ENCODE results near the gene CYB561D2. TPM values are rescaled to one million over a fixed set of nuclear protein-coding genes. Genes with fewer than 3 reads are reported as not detected.

Gene CYB561D2
- total RNA-seq, 2 donors from 2014 or later = 36.9 to 38.2 TPM

- H3K27me3 Mint-ChIP-seq = no peaks in the 10 kb centered on the region
- no peaks in the 10 kb centered on the region for H3K9me3 Mint-ChIP-seq
- ATAC-seq (no peak), DNase-seq (ENCODE audit: low spot score) (no peak)
- H3K4me1 Mint-ChIP-seq (ENCODE audit: low read depth in 2 of 2) = peaks cover 6 to 15% of the 10 kb centered on the region in 2 donors
- H3K27ac Mint-ChIP-seq = no peak overlapping the region
- H3K4me3 Mint-ChIP-seq = no peak overlapping the region
- H3K36me3 Mint-ChIP-seq = no peaks in the 10 kb centered on the region
These were observed 38.2 kb downstream of the CYB561D2 start for GRCh38 chr3:50388720-50389413.

- ATAC-seq = no peak
- Mint-ChIP-seq H3K9me3 (no peaks in the 10 kb centered on the region), H3K27me3 (no peaks in the 10 kb centered on the region), H3K4me1 (ENCODE audit: low read depth in 2 of 2) (peaks cover 6 to 15% of the 10 kb centered on the region in 2 donors), H3K4me3 (no peak overlapping the region), H3K36me3 (no peaks in the 10 kb centered on the region), H3K27ac (no peak overlapping the region)
- DNase-seq (ENCODE audit: low spot score) = no peak
These were observed 38.7 kb downstream of the CYB561D2 start for GRCh38 chr3:50389414-50389767.

GRCh38 chr3:50390508-50391224 lies 40.0 kb downstream of the CYB561D2 start:
- no peaks in the 10 kb centered on the region for H3K27me3 Mint-ChIP-seq
- H3K36me3 Mint-ChIP-seq = no peaks in the 10 kb centered on the region
- ATAC-seq (no peak), DNase-seq (ENCODE audit: low spot score) (no peak)
- H3K27ac Mint-ChIP-seq = no peak overlapping the region
- H3K4me3 Mint-ChIP-seq = no peak overlapping the region
- H3K4me1 Mint-ChIP-seq (ENCODE audit: low read depth in 2 of 2) = peaks cover 6 to 15% of the 10 kb centered on the region in 2 donors
- H3K9me3 Mint-ChIP-seq = no peaks in the 10 kb centered on the region

- no peak overlapping the region for H3K27ac Mint-ChIP-seq
- no peaks in the 10 kb centered on the region for H3K27me3 Mint-ChIP-seq
- H3K4me1 Mint-ChIP-seq (ENCODE audit: low read depth in 2 of 2) = peaks cover 6 to 15% of the 10 kb centered on the region in 2 donors
- no peak for DNase-seq (ENCODE audit: low spot score)
- no peak overlapping the region for H3K4me3 Mint-ChIP-seq
- H3K9me3 Mint-ChIP-seq = no peaks in the 10 kb centered on the region
- H3K36me3 Mint-ChIP-seq = no peaks in the 10 kb centered on the region
- ATAC-seq = peak in 1 of 2 donors; percentile 8
These were observed 41.5 kb downstream of the CYB561D2 start for GRCh38 chr3:50392101-50392715.

- H3K4me3 Mint-ChIP-seq = no peak overlapping the region
- peaks cover 6 to 15% of the 10 kb centered on the region in 2 donors for H3K4me1 Mint-ChIP-seq (ENCODE audit: low read depth in 2 of 2)
- DNase-seq (ENCODE audit: low spot score) (no peak), ATAC-seq (no peak)
- no peaks in the 10 kb centered on the region for H3K27me3 Mint-ChIP-seq
- no peaks in the 10 kb centered on the region for H3K9me3 Mint-ChIP-seq
- no peak overlapping the region for H3K27ac Mint-ChIP-seq
- no peaks in the 10 kb centered on the region for H3K36me3 Mint-ChIP-seq
These were observed 42.4 kb downstream of the CYB561D2 start for GRCh38 chr3:50393061-50393460.

GRCh38 chr3:50395070-50395860 lies 44.6 kb downstream of the CYB561D2 start:
- H3K4me3 Mint-ChIP-seq = no peak overlapping the region
- H3K27ac Mint-ChIP-seq = no peak overlapping the region
- ATAC-seq (peak in 1 of 2 donors; percentile 8), DNase-seq (ENCODE audit: low spot score) (no peak)
- peaks cover 13 to 22% of the 10 kb centered on the region in 2 donors for H3K4me1 Mint-ChIP-seq (ENCODE audit: low read depth in 2 of 2)
- H3K36me3 Mint-ChIP-seq = no peaks in the 10 kb centered on the region
- no peaks in the 10 kb centered on the region for H3K9me3 Mint-ChIP-seq
- H3K27me3 Mint-ChIP-seq = no peaks in the 10 kb centered on the region

- H3K27me3 Mint-ChIP-seq = no peaks in the 10 kb centered on the region
- DNase-seq (ENCODE audit: low spot score) (no peak), ATAC-seq (no peak)
- H3K9me3 Mint-ChIP-seq = no peaks in the 10 kb centered on the region
- H3K4me1 Mint-ChIP-seq (ENCODE audit: low read depth in 2 of 2) = peaks cover 12 to 19% of the 10 kb centered on the region in 2 donors
- H3K36me3 Mint-ChIP-seq = no peaks in the 10 kb centered on the region
- H3K27ac Mint-ChIP-seq = no peak overlapping the region
- no peak overlapping the region for H3K4me3 Mint-ChIP-seq
These were observed 45.8 kb downstream of the CYB561D2 start for GRCh38 chr3:50396502-50396901.

GRCh38 chr3:50401978-50402595 lies 51.4 kb downstream of the CYB561D2 start:
- ATAC-seq (no peak), DNase-seq (ENCODE audit: low spot score) (no peak)
- no peak overlapping the region for H3K4me3 Mint-ChIP-seq
- H3K27me3 Mint-ChIP-seq = no peaks in the 10 kb centered on the region
- no peaks in the 10 kb centered on the region for H3K36me3 Mint-ChIP-seq
- H3K27ac Mint-ChIP-seq = no peak overlapping the region
- peaks cover 19 to 21% of the 10 kb centered on the region in 2 donors for H3K4me1 Mint-ChIP-seq (ENCODE audit: low read depth in 2 of 2)
- peaks cover 4% of the 10 kb centered on the region for H3K9me3 Mint-ChIP-seq

Other genes with a start within 250 kb of the CYB561D2 start
- under 1 TPM; 0.12 to 0.81 TPM for gene SEMA3F, start 195.5 kb upstream of the CYB561D2 start, total RNA-seq
- not detected for gene GNAT1, start 159.3 kb upstream of the CYB561D2 start, total RNA-seq
- not detected for gene SLC38A3, start 145.6 kb upstream of the CYB561D2 start, total RNA-seq
- 100 to 1,000 TPM; 331 to 413 TPM for gene GNAI2, start 114.7 kb upstream of the CYB561D2 start, total RNA-seq
- gene SEMA3B, start 81.7 kb upstream of the CYB561D2 start, total RNA-seq = 1 to 10 TPM in 1 of 2 donors, under 1 TPM in 1; 0.89 to 1.2 TPM
- not detected for gene LSMEM2, start 71.8 kb upstream of the CYB561D2 start, total RNA-seq
- gene IFRD2, start 58.4 kb upstream of the CYB561D2 start, total RNA-seq = 100 to 1,000 TPM in 1 of 2 donors, 10 to 100 TPM in 1; 84.2 to 225 TPM
- gene HYAL3, start 51.5 kb upstream of the CYB561D2 start, total RNA-seq = 1 to 10 TPM; 5.5 to 5.6 TPM
- 10 to 100 TPM; 13.2 to 15.7 TPM for gene NAA80, start 51.5 kb upstream of the CYB561D2 start, total RNA-seq
- gene HYAL1, start 47.3 kb upstream of the CYB561D2 start, total RNA-seq = under 1 TPM; 0.25 to 0.26 TPM
- 10 to 100 TPM in 1 of 2 donors, 1 to 10 TPM in 1; 5.6 to 11.1 TPM for gene HYAL2, start 28.1 kb upstream of the CYB561D2 start, total RNA-seq
- 10 to 100 TPM; 26.9 to 31.9 TPM for gene TUSC2, start 22.6 kb upstream of the CYB561D2 start, total RNA-seq
- gene RASSF1, start 10.0 kb upstream of the CYB561D2 start, total RNA-seq = 10 to 100 TPM; 48.2 to 65.4 TPM
- gene ZMYND10, start 5.1 kb upstream of the CYB561D2 start, total RNA-seq = 1 to 10 TPM in 1 of 2 donors, under 1 TPM in 1; 0.95 to 1.4 TPM
- gene NPRL2, start 87 bp upstream of the CYB561D2 start, total RNA-seq = 10 to 100 TPM; 42.3 to 44.6 TPM
- gene TMEM115, start 8.7 kb downstream of the CYB561D2 start, total RNA-seq = 10 to 100 TPM; 29.6 to 32.8 TPM
- 1 to 10 TPM; 1.6 to 1.7 TPM for gene CACNA2D2, start 152.8 kb downstream of the CYB561D2 start, total RNA-seq
- gene C3orf18, start 216.9 kb downstream of the CYB561D2 start, total RNA-seq = 1 to 10 TPM; 5.1 to 6.2 TPM
- gene HEMK1, start 218.7 kb downstream of the CYB561D2 start, total RNA-seq = 10 to 100 TPM; 31.5 to 48.4 TPM